GM19452 (cell line): ENCODE measurements around the gene RNF220.
"Not testable (repeated sequence)": the region's sequence is repeated elsewhere in the genome, so short reads cannot be mapped to it uniquely, and the experiment has no call there.

Experiments used
- ATAC-seq: cut with Tn5 transposase; IDR thresholded peaks from one replicate; pipeline ENCODE4 v1.9.1; 2021; ENCODE audit not compliant: unreplicated experiment

The RNF220 gene

GRCh38 chr1:44695671-44696070 is 290.6 kb downstream of the RNF220 start:
- ATAC-seq = no peak

GRCh38 chr1:44696101-44696500 is 291.0 kb downstream of the RNF220 start:
- no peak for ATAC-seq

GRCh38 chr1:44696789-44697345 is 291.8 kb downstream of the RNF220 start:
- no peak for ATAC-seq

GRCh38 chr1:44698138-44698537 is 293.1 kb downstream of the RNF220 start:
- no peak for ATAC-seq

GRCh38 chr1:44699375-44699774 is 294.3 kb downstream of the RNF220 start:
- ATAC-seq = not testable (repeated sequence)

GRCh38 chr1:44700573-44700972 is 295.5 kb downstream of the RNF220 start:
- no peak for ATAC-seq

DNA sequence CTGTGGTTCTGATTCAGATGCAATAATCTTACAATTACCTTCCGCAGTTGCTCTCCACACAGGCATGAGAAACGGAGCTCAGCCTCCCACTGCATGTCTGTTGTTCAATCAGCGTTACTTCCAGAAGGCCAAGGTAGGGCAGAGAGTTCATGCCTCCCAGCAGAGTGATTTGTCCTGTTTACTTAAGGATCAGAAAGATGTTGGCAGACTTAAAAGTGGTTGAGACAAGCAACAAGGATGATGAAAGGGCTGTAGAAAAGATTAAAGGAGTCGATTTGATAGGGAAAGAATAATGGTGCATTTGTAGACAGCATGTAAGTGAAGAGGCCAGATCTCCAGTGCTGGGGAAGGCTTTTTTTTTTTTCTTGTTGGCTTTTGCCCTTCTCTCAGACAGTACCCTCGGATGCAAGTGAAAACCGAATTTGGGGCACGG is 296.1 kb downstream of the RNF220 start:
- no peak for ATAC-seq
